NB4 (cell line): ENCODE data around the gene KIF21A.
"Not testable (repeated sequence)": the region's sequence is repeated elsewhere in the genome, so short reads cannot be mapped to it uniquely, and the experiment has no call there.

Source experiments
- DNase-seq: peaks from one replicate; pipeline ENCODE4 v3.0.0; 2010; ENCODE audit warnings: low read depth
- H3K4me3 ChIP-seq: one replicate; pipeline ENCODE4 v1.5.1; 2011; ENCODE audit warnings: mild to moderate bottlenecking, low read depth, low read length, moderate library complexity
- MYC ChIP-seq: IDR thresholded peaks from 2 replicates; pipeline ENCODE4 v1.6.1; 2011; ENCODE audit warnings: low read depth, low read length
- POLR2A ChIP-seq: IDR thresholded peaks from 2 replicates; pipeline ENCODE4 v1.6.1; 2011; ENCODE audit warnings: mild to moderate bottlenecking; ENCODE audit not compliant: insufficient read length; ENCODE audit errors: extremely low read depth
- TF ChIP-seq, protein P1 (sequence below): IDR thresholded peaks from one replicate; pipeline ENCODE4 v1.5.1; 2012; ENCODE audit warnings: low read depth, low read length
- TF ChIP-seq, protein P2 (sequence below): IDR thresholded peaks from 2 replicates; pipeline ENCODE4 v1.6.1; 2011; ENCODE audit warnings: low read depth, low read length

The KIF21A gene

DNA sequence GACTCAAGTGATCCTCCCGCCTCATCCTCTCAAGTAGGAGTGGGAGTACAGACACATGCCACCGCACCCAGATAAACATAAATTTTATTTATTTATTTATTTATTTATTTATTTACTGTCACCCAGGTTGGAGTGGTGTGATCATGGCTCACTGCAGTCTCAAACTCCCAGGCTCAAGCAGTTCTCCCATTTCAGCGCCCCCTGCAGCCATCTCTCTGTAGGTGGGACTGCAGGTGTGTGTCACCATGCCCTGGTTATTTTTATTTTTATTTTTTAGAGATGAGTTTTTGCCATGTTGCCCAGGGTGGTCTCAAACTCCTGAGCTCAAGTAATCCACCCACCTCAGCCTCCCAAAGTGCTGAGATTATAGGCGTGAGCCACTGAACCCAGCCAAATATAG lies 33.2 kb upstream of the KIF21A start:
- no peak for TF ChIP-seq POLR2A
- TF ChIP-seq MYC: no peak
- TF ChIP-seq, protein P1, sequence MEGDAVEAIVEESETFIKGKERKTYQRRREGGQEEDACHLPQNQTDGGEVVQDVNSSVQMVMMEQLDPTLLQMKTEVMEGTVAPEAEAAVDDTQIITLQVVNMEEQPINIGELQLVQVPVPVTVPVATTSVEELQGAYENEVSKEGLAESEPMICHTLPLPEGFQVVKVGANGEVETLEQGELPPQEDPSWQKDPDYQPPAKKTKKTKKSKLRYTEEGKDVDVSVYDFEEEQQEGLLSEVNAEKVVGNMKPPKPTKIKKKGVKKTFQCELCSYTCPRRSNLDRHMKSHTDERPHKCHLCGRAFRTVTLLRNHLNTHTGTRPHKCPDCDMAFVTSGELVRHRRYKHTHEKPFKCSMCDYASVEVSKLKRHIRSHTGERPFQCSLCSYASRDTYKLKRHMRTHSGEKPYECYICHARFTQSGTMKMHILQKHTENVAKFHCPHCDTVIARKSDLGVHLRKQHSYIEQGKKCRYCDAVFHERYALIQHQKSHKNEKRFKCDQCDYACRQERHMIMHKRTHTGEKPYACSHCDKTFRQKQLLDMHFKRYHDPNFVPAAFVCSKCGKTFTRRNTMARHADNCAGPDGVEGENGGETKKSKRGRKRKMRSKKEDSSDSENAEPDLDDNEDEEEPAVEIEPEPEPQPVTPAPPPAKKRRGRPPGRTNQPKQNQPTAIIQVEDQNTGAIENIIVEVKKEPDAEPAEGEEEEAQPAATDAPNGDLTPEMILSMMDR: no peak
- TF ChIP-seq, protein P2, sequence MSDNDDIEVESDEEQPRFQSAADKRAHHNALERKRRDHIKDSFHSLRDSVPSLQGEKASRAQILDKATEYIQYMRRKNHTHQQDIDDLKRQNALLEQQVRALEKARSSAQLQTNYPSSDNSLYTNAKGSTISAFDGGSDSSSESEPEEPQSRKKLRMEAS: no peak
- no peak overlapping the region for H3K4me3 ChIP-seq
- no peak for DNase-seq

DNA sequence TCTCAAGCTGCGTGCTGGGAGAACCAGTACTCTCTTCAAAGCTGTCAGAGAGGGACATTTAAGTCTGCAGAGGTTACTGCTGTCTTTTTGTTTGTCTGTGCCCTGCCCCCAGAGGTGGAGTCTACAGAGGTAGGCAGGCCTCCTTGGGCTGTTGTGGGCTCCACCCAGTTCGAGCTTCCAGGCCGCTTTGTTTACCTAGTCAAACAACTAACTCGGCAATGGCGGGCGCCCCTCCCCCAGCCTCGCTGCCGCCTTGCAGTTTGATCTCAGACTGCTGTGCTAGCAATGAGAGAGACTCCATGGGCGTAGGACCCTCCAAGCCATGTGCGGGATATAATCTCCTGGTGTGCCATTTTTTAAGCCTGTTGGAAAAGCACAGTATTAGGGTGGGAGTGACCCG lies 32.2 kb upstream of the KIF21A start:
- not testable (repeated sequence) for H3K4me3 ChIP-seq, DNase-seq

DNA sequence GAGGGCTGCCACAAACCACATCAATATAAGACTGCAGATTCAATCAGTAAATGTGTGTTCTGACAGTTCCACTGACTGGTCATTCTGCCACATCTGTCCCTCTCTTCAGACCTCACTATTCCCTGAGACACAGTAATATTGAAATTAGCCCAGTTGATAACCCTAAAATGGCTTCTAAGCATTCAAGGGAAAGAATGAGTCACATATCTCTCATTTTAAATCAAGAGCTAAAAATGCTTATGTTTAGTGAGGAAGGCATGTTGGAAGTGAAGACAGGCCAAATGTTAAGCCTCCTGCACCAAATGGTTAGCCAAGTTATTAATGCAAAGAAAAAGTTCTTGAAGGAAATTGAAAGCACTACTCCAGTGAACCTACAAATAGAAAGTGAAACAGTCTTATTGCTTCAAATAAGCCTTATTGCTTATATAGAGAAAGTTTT lies 24.5 kb upstream of the KIF21A start:
- H3K4me3 ChIP-seq: no peak overlapping the region
- no peak for DNase-seq
- TF ChIP-seq, protein P1: no peak
- no peak for TF ChIP-seq POLR2A
- TF ChIP-seq MYC: no peak
- TF ChIP-seq, protein P2: no peak

DNA sequence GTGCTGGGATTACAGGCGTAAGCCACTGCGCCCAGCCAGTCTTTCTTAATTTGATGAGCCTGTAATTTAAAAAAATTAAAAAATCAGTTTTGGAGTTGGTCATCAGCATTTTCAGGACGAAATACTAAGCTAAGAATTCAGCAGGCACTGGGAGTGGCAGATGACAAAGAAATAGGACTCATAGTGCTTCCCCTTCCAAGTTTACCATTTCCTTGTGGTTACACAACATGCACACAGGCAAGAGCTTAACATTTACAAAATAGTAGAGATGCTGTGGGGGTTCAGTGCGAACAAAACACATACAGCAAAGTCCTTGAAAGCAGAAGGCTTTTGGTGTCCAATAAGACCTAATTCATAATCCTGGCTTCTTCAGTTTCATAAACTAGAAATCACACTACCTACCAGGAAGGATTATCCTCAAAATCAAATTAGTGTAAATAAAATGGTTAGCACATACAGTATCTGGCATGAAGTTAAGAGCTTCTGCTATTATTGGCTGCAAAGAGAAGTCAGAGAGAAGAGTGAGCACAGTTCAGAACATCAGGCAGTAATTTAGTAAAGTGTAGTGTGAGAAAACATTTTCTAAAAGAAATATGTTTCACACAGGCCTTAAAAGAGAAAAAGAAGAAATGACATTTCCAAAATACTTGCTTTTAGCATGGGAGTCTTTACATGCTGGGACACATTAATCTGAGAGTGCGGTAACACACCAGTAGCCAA lies 22.2 kb upstream of the KIF21A start:
- DNase-seq: no peak
- TF ChIP-seq MYC (no peak), POLR2A (no peak)
- TF ChIP-seq, protein P2: no peak
- TF ChIP-seq, protein P1: no peak
- no peak overlapping the region for H3K4me3 ChIP-seq

DNA sequence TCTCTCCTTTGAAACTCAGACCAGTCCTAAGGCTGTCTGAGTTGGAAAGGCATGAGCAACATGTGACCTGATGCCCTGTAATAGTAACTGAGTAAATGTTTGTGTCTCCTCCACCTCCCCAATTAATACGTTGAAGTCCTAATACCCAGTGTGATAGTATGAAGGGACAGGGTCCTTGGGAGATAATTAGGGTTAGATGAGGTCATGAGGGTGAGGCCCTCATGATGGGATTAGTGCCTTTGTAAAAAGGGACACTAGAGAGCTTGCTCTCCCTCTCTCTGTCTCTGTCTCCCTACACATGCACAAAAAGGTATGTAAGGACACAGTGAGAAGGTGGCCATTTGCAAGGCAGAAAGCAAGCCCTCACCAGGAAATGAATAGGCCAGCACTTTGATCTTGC lies 18.1 kb upstream of the KIF21A start:
- no peak overlapping the region for H3K4me3 ChIP-seq
- no peak for TF ChIP-seq MYC
- TF ChIP-seq, protein P2: no peak
- no peak for TF ChIP-seq POLR2A
- TF ChIP-seq, protein P1: no peak
- no peak for DNase-seq

DNA sequence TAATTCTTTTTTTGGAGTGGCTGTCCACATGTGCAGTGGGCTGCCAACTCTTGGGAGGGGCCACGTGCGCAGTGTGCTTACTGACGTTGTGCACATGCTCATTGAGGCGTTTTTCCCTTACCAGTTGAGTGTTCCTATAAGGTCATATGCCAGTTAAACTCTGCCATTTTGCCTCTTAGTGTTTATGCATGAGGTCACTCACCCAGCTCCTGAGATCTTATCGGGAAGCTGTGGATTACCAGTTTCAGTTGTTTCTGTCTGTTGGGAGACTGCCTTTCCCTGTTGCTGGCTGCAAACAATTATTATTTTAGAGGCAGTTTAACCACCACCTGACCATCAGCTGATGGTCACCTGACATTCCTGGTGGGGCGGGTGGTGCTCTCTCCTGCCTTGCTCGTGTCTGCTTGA lies 16.1 kb upstream of the KIF21A start:
- no peak overlapping the region for H3K4me3 ChIP-seq
- no peak for DNase-seq
- TF ChIP-seq MYC (no peak), POLR2A (no peak)
- TF ChIP-seq, protein P1: no peak
- TF ChIP-seq, protein P2: no peak
